Ishikawa (cell line): ENCODE data around the gene SKIC3.

Experiments
- EP300 ChIP-seq: IDR thresholded peaks from 2 replicates; pipeline ENCODE4 v1.6.1; 2012; ENCODE audit warnings: borderline replicate concordance
- YY1 ChIP-seq: IDR thresholded peaks from 2 replicates; pipeline ENCODE4 v1.6.1; 2012; ENCODE audit warnings: low read depth

- TF ChIP-seq EP300 (no peak), YY1 (peak; percentile 61)
These were observed at the start of gene SKIC3, which contains the start of gene ARSK for GRCh38 chr5:95554647-95555548.
